Hematopoietic multipotent progenitor cell treated with erythropoietin and hydrocortisone succinate and interleukin-3 and kit ligand, for 15 days (in vitro differentiated cells): ENCODE data around the gene NR3C2.

Experiments
- DNase-seq: peaks from one replicate; pipeline ENCODE4 v3.0.0-alpha.2; 2015; ENCODE audit warnings: low spot score

NR3C2 gene

GRCh38 chr4:148056879-148057278, 385.3 kb downstream of the NR3C2 start:
- peak; percentile 43 for DNase-seq

GRCh38 chr4:148055844-148056243, 386.4 kb downstream of the NR3C2 start:
- DNase-seq: no peak

- DNase-seq: no peak
These were observed 387.9 kb downstream of the NR3C2 start for GRCh38 chr4:148054275-148054674.

GRCh38 chr4:148053298-148054003, 388.8 kb downstream of the NR3C2 start:
- no peak for DNase-seq

- no peak for DNase-seq
These were observed 389.8 kb downstream of the NR3C2 start for GRCh38 chr4:148052448-148052847.

- no peak for DNase-seq
These were observed 390.8 kb downstream of the NR3C2 start for GRCh38 chr4:148051403-148051802.

GRCh38 chr4:148048598-148048997, 393.6 kb downstream of the NR3C2 start:
- DNase-seq: no peak

GRCh38 chr4:148044912-148045352, 397.3 kb downstream of the NR3C2 start:
- DNase-seq: no peak

- DNase-seq: no peak
These were observed 397.9 kb downstream of the NR3C2 start for GRCh38 chr4:148044089-148044911.

GRCh38 chr4:148041606-148042329, 400.4 kb downstream of the NR3C2 start:
- DNase-seq: no peak

- DNase-seq: no peak
These were observed 407.4 kb downstream of the NR3C2 start for GRCh38 chr4:148034813-148035212.

- no peak for DNase-seq
These were observed 411.9 kb downstream of the NR3C2 start for GRCh38 chr4:148030193-148030873.

- DNase-seq: no peak
These were observed 412.4 kb downstream of the NR3C2 start for GRCh38 chr4:148029781-148030180.
